Measurements from ENCODE around the gene PRAMEF11. TPM values are rescaled to one million over a fixed set of nuclear protein-coding genes. Genes with fewer than 3 reads are reported as not detected.

Gene PRAMEF11
- not detected in 2 replicates for total RNA-seq

DNA sequence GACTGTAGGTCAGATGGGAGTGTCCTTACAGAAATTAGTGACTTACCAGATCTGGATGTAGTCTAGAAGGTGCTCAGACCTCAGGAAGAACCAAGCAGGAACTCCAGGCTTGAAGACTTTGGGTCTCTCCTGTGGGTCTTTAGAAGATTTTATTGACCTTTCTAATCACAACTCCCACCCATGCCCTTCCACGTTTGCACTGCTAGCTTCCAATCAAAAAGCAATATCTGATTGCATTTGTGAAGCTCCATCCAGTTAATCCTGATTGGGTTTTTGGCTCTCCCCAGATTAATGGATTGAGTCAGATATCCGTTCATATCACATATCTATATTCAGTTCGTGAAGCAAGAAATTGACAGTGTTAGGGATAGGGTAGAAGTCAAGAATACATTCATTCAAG lies at the start of gene PRAMEF11:
TSS of gene PRAMEF11 (minus strand) at position 101 of the 400 bp plus-strand sequence. CDS start 2,621 bp downstream, outside the sequence.

DNA sequence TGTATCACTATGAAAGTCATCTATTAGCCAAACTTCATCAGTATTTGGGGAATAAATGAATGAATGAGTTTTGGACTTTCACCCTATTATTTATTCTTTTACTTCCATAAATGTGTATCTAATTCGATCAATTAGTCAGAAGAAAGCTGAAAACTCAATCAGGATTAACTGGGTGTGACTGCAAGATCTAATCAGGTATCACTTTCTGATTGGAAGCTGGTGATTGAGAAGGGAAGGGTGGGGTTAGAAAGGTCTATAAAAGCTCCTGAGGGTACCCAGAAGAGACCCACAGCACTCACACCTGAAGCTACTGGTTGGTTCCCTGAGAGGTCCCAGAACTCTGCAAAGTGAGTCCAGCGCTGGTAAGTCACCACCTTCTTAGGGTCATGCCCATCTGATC lies 25.6 kb upstream of the PRAMEF11 start, which contains the start of gene PRAMEF2:
TSS of gene PRAMEF2 (plus strand) at position 301 of the 400 bp plus-strand sequence. CDS start 1,924 bp downstream, outside the sequence.

DNA sequence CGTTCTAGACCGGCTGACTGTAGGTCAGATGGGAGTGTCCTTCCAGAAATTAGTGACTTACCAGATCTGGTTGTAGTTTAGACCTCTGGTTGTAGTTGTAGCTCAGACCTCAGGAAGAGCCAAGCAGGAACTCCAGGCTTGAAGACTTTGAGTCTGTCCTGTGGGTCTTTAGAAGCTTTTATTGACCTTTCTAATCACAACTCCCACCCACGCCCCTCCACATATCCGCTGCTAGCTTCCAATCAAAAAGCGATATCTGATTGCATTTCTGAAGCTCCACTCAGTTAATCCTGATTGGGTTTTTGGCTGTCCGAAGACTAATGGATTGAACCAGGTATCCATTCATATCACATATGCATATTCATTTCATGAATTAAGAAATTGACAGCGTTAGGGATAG lies 17.4 kb upstream of the PRAMEF11 start, which contains the start of gene HNRNPCL1:
TSS of gene HNRNPCL1 (minus strand) at position 101 of the 400 bp plus-strand sequence. CDS start 431 bp downstream, outside the sequence.

DNA sequence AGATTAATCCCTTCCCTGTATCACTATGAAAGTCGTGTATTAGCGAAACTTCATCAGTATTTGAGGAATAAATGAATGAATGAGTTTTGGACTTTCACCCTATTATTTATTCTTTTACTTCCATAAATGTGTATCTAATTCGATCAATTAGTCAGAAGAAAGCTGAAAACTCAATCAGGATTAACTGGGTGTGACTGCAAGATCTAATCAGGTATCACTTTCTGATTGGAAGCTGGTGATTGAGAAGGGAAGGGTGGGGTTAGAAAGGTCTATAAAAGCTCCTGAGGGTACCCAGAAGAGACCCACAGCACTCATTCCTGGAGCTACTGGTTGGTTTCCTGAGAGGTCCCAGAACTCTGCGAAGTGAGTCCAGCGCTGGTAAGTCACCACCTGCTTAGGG lies 40.1 kb downstream of the PRAMEF11 start, which contains the start of gene PRAMEF1:
TSS of gene PRAMEF1 (plus strand) at position 301 of the 400 bp plus-strand sequence. CDS start 1,831 bp downstream, outside the sequence.

Other genes with a start within 250 kb of the PRAMEF11 start
- 81.7 and 110 TPM in 2 replicates for gene DHRS3, start 213.2 kb downstream of the PRAMEF11 start, total RNA-seq
- not detected in 2 replicates for gene AADACL4, start 187.3 kb downstream of the PRAMEF11 start, total RNA-seq
- gene AADACL3, start 115.3 kb downstream of the PRAMEF11 start, total RNA-seq, result not detected in 2 replicates
- not detected in 2 replicates for gene CFAP107, start 85.2 kb downstream of the PRAMEF11 start, total RNA-seq
- not detected in 2 replicates for gene PRAMEF12, start 57.7 kb downstream of the PRAMEF11 start, total RNA-seq
- gene PRAMEF1, start 40.0 kb downstream of the PRAMEF11 start, total RNA-seq, result not detected in 2 replicates
- gene HNRNPCL1, start 17.3 kb upstream of the PRAMEF11 start, total RNA-seq, result not detected in 2 replicates
- gene PRAMEF2, start 25.7 kb upstream of the PRAMEF11 start, total RNA-seq, result not detected in 2 replicates
- gene PRAMEF4, start 54.8 kb upstream of the PRAMEF11 start, total RNA-seq, result not detected in 2 replicates
- gene PRAMEF10, start 66.9 kb upstream of the PRAMEF11 start, total RNA-seq, result not detected in 2 replicates
- gene PRAMEF7, start 85.2 kb upstream of the PRAMEF11 start, total RNA-seq, result not detected in 2 replicates
- not detected in 2 replicates for gene PRAMEF6, start 116.2 kb upstream of the PRAMEF11 start, total RNA-seq
- gene PRAMEF27, start 225.2 kb upstream of the PRAMEF11 start, total RNA-seq, result not detected in 2 replicates
- gene HNRNPCL3, start 229.4 kb upstream of the PRAMEF11 start, total RNA-seq, result not detected in 2 replicates
- not detected in 2 replicates for gene PRAMEF25, start 239.4 kb upstream of the PRAMEF11 start, total RNA-seq